ENCODE results near the gene RO60.

DNA sequence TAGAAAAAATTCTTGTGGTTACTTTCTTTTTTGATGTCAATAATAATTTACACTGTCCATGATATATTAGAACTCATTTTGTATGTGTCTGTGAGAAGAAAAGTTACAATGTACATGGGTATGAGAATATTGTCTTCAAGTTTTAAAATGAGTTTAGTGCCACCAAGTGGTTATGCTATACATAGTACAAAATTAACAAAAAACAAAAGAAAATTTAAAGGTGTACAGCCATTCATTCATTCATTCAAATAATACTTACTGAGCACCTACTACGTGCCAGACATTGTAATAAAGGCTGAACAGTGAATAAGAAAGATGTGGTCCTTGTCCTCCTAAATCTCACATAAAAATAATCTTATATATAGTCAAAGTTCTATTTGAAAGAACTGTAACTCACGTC lies 28.0 kb upstream of the RO60 start:
- TF ChIP-seq, protein P1, sequence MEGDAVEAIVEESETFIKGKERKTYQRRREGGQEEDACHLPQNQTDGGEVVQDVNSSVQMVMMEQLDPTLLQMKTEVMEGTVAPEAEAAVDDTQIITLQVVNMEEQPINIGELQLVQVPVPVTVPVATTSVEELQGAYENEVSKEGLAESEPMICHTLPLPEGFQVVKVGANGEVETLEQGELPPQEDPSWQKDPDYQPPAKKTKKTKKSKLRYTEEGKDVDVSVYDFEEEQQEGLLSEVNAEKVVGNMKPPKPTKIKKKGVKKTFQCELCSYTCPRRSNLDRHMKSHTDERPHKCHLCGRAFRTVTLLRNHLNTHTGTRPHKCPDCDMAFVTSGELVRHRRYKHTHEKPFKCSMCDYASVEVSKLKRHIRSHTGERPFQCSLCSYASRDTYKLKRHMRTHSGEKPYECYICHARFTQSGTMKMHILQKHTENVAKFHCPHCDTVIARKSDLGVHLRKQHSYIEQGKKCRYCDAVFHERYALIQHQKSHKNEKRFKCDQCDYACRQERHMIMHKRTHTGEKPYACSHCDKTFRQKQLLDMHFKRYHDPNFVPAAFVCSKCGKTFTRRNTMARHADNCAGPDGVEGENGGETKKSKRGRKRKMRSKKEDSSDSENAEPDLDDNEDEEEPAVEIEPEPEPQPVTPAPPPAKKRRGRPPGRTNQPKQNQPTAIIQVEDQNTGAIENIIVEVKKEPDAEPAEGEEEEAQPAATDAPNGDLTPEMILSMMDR (IDR thresholded peaks at IDR 0.05) = peak in 4 of 12 donors; percentile 16 to 35 (median 34)
- no peak for TF ChIP-seq POLR2A (IDR thresholded peaks at IDR 0.05)
